HG03139 (cell line): Measurements from ENCODE around the gene DDX1.

ENCODE experiments used
- ATAC-seq: cut with Tn5 transposase; IDR thresholded peaks from one replicate; pipeline ENCODE4 v1.9.1; 2021; ENCODE audit not compliant: unreplicated experiment

DDX1 gene

GRCh38 chr2:15626967-15627366 is 35.3 kb downstream of the DDX1 start:
- ATAC-seq = no peak

- ATAC-seq = no peak
These were observed 36.4 kb downstream of the DDX1 start for GRCh38 chr2:15627817-15628684.

GRCh38 chr2:15628899-15629855 is 37.5 kb downstream of the DDX1 start:
- ATAC-seq = no peak

- ATAC-seq = no peak
These were observed 38.7 kb downstream of the DDX1 start for GRCh38 chr2:15630121-15630977.

- ATAC-seq = no peak
These were observed 39.5 kb downstream of the DDX1 start for GRCh38 chr2:15630978-15631719.

GRCh38 chr2:15631883-15632282 is 40.2 kb downstream of the DDX1 start:
- ATAC-seq = no peak

- no peak for ATAC-seq
These were observed 41.6 kb downstream of the DDX1 start for GRCh38 chr2:15633043-15633970.

- ATAC-seq = no peak
These were observed 42.3 kb downstream of the DDX1 start for GRCh38 chr2:15633971-15634346.

GRCh38 chr2:15634846-15635490 is 43.3 kb downstream of the DDX1 start:
- no peak for ATAC-seq

GRCh38 chr2:15636972-15637785 is 45.5 kb downstream of the DDX1 start:
- peak; percentile 84 for ATAC-seq

- no peak for ATAC-seq
These were observed 47.1 kb downstream of the DDX1 start for GRCh38 chr2:15638720-15639119.

GRCh38 chr2:15639323-15640251 is 47.9 kb downstream of the DDX1 start:
- no peak for ATAC-seq

GRCh38 chr2:15640261-15640711 is 48.6 kb downstream of the DDX1 start:
- no peak for ATAC-seq

GRCh38 chr2:15640784-15641183 is 49.1 kb downstream of the DDX1 start:
- no peak for ATAC-seq

- no peak for ATAC-seq
These were observed 49.9 kb downstream of the DDX1 start for GRCh38 chr2:15641530-15641982.

- ATAC-seq = no peak
These were observed 50.5 kb downstream of the DDX1 start for GRCh38 chr2:15642011-15642814.
